ENCODE measurements around the gene FOXN3. TPM values are rescaled to one million over a fixed set of nuclear protein-coding genes. Genes with fewer than 3 reads are reported as not detected.

Gene FOXN3
- polyA plus RNA-seq, 1 of the 3 experiments (the other 2 are of a cell fraction): 9.8 TPM

- TF ChIP-seq EZH2phosphoT487 (IDR thresholded peaks at IDR 0.05; ENCODE audit: borderline replicate concordance, low read depth): no peak
- no peak for TF ChIP-seq USF1 (IDR thresholded peaks at IDR 0.05; ENCODE audit: borderline replicate concordance, low read depth)
These were observed 190.1 kb downstream of the FOXN3 start (continued) for GRCh38 chr14:89226801-89227495.

GRCh38 chr14:89225607-89226006 is 191.4 kb downstream of the FOXN3 start:
- WGBS (ENCODE audit: low lambda C conversion rate): 73% methylated on average over 4 of the region's 4 CpGs
- no peak overlapping the region for H3K4me3 ChIP-seq (ENCODE audit: low read depth in 2 of 2, low read length in 1 of 2)
- no peaks in the 10 kb centered on the region for H3F3A ChIP-seq (replicated peaks; ENCODE audit: insufficient read depth)
- H3K9me2 ChIP-seq: no peaks in the 10 kb centered on the region
- no peaks in the 10 kb centered on the region for H3K27me3 ChIP-seq (ENCODE audit: insufficient read depth)
- H3K9ac ChIP-seq: no peak overlapping the region
- no peak overlapping the region for H3K4me2 ChIP-seq
- CTCF ChIA-PET: no interaction called here
- no peak for TF ChIP-seq NFIC (IDR thresholded peaks at IDR 0.05; ENCODE audit: borderline replicate concordance)
- TF ChIP-seq MXI1 (IDR thresholded peaks at IDR 0.05; ENCODE audit: low read depth, low read length): no peak
- no peak for TF ChIP-seq USF2 (IDR thresholded peaks at IDR 0.05; ENCODE audit: borderline replicate concordance, low read depth, low read length)
- TF ChIP-seq SMC3 (IDR thresholded peaks at IDR 0.05; ENCODE audit: low read depth, low read length): no peak
- TF ChIP-seq RXRA (IDR thresholded peaks at IDR 0.05; ENCODE audit: borderline replicate concordance, low read depth): no peak
- no peak for TF ChIP-seq USF1 (IDR thresholded peaks at IDR 0.05; ENCODE audit: borderline replicate concordance, low read depth)
- TF ChIP-seq MAX (IDR thresholded peaks at IDR 0.05; ENCODE audit: low read depth): no peak
- TF ChIP-seq ZBTB33 (IDR thresholded peaks at IDR 0.05; ENCODE audit: borderline replicate concordance, low read depth): no peak
- TF ChIP-seq FOSL2 (IDR thresholded peaks at IDR 0.05; ENCODE audit: borderline replicate concordance, low read depth): no peak
- TF ChIP-seq RAD21 (IDR thresholded peaks at IDR 0.05; ENCODE audit: low read length): no peak
- TF ChIP-seq PBX3 (IDR thresholded peaks at IDR 0.05): no peak
- TF ChIP-seq EP300 (IDR thresholded peaks at IDR 0.05; ENCODE audit: borderline replicate concordance in 1 of 2, low read depth in 1 of 2, low read length in 1 of 2): no peak
- TF ChIP-seq GABPA (IDR thresholded peaks at IDR 0.05; ENCODE audit: low read depth): no peak
- TF ChIP-seq SIN3A (IDR thresholded peaks at IDR 0.05; ENCODE audit: borderline replicate concordance, low read depth, low read length): no peak
- TF ChIP-seq RCOR1 (IDR thresholded peaks at IDR 0.05; ENCODE audit: low read length): no peak
- no peak for TF ChIP-seq CHD2 (IDR thresholded peaks at IDR 0.05; ENCODE audit: low read length, partially characterized antibody)
- no peak for TF ChIP-seq TCF12 (IDR thresholded peaks at IDR 0.05)
- DNase-seq: no peak
- no peak overlapping the region for H2AFZ ChIP-seq (ENCODE audit: low read depth)
- POLR2A ChIA-PET: no interaction called here
- H3K9me3 ChIP-seq: no peaks in the 10 kb centered on the region
- H3K36me3 ChIP-seq (replicated peaks in 1 of 2; ENCODE audit: control insufficient read depth in 1 of 2, insufficient read depth in 2 of 2, low read length in 1 of 2): no peaks in the 10 kb centered on the region
- H3K27ac ChIP-seq (ENCODE audit: low read depth in 2 of 2, low read length in 1 of 2): no peak overlapping the region
- peaks cover 0 to 3% of the 10 kb centered on the region in 2 experiments; a peak in 3 of 4 replicates for H3K4me1 ChIP-seq (ENCODE audit: control insufficient read depth in 1 of 2, insufficient read depth in 2 of 2, low read depth in 1 of 2, low read length in 1 of 2)
- no peaks in the 10 kb centered on the region for H3K79me2 ChIP-seq (ENCODE audit: insufficient read depth)
- no peaks in the 10 kb centered on the region for H4K20me1 ChIP-seq (ENCODE audit: insufficient read depth)

Measured in SK-N-SH (cell line).